VCaP (cell line): ENCODE results near the gene PMFBP1.

Source experiments
- H3K27ac ChIP-seq: fragments of 450-650 bp; 2 replicates; pipeline ENCODE4 v1.5.1; 2017
- CTCF ChIP-seq: fragments of 450-650 bp; conservative IDR thresholded peaks from 2 replicates; pipeline ENCODE4 v1.5.1; 2017; ENCODE audit warnings: mild to moderate bottlenecking, moderate library complexity

PMFBP1 gene

DNA sequence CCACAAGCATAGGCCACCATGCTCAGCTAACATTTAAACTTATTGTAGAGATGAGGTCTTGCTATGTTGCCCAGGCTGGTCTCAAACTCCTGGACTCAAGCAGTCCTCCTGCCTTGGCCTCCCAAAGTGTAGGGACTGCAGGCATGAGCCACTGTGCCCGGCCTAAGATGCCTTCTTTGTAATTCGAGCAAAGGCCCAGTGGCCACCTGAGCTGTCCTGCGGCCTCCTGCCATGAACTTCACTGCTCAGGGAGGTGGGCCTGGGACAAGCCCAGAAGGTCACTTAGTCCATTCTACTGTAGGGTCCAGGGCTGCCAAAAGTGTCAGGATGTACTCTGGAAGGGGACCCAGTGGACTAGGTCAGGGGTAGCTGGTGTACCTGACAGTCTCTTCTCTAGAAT is 47.8 kb downstream of the PMFBP1 start:
- H3K27ac ChIP-seq: no peak overlapping the region
- TF ChIP-seq CTCF: no peak

DNA sequence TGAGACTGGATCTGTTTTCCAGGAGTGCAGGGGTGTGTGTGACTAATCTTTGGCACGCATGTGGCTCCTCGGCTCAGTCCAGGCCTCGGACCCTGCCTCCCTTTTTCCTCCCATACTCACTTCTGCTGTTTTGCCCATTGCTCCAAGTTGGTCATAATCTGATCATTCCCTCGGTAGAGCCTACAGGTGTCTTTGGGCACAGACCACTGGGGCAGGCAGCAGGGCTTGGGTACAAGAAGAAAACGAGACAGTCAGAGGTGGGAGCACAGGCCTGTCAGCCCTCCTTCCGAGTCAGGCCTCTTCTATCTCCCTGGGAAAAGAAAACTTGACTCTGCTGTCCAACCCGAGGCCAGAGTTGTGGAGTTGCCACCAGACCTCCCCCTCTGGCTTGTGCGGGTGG is 48.5 kb downstream of the PMFBP1 start:
- no peak overlapping the region for H3K27ac ChIP-seq
- TF ChIP-seq CTCF: no peak

GRCh38 chr16:72122916-72123315 is 49.0 kb downstream of the PMFBP1 start:
- TF ChIP-seq CTCF: no peak
- no peak overlapping the region for H3K27ac ChIP-seq

- H3K27ac ChIP-seq: no peak overlapping the region
- no peak for TF ChIP-seq CTCF
Observed at GRCh38 chr16:72122308-72122707, 49.6 kb downstream of the PMFBP1 start.

DNA sequence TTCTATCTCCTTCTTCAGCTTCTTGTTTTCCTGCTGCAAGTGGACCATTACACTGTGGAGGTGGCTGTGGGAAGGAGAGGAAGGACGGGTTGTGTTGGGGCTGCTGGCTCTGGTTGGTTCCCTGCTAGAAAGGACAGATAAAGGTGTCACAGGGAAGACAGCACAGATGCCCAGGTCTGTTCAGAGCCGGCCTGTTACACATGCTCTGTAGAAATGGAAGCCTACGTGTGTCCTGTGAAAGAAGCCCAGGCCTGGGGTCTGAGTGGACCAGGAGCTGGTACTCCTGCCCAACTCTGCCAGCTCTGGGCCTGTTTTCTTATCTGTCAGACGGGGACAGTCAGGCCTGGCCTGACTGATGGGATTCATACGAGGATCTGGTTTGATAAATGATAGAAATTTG is 51.9 kb downstream of the PMFBP1 start:
- TF ChIP-seq CTCF: no peak
- no peak overlapping the region for H3K27ac ChIP-seq

GRCh38 chr16:72113616-72113945 is 58.4 kb downstream of the PMFBP1 start:
- no peak overlapping the region for H3K27ac ChIP-seq
- TF ChIP-seq CTCF: no peak

DNA sequence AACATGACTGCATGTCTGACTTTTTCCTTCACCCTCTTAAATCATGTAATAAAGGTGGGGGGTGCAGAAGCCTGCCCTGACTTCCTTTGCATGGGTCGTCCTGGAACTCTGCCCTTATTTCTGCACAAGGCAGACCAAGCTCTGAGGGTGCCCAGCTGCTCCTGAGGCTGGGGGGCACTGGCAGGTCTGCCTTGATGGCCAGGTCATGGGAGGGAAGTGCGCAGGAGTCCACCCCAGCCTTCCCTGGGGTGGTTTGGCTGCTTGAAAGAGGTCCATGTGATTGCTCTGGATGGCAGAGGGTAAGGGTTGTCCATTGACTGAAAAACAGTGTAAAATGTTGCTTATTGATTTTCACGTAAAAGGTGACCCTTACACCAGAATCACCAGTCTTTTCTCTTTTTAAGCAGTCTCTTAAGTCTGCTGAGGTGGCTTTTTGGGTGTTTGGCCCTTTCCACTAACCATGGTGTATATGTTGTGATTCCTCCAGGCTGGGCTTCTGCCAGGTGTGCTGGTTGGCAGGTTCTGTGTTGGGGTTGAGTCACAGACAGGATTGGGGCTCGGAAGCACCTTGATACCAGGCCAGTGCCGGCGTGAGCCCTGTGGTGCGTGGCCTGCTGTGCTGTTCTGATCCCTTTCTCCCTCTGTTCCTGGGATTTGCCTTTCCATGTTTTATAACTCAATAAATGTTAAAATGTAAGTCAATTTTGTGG is 58.9 kb downstream of the PMFBP1 start:
- TF ChIP-seq CTCF: no peak
- no peak overlapping the region for H3K27ac ChIP-seq
